GM18868 (cell line): ENCODE results near the gene RHBDL2.
"Not testable (repeated sequence)": the region's sequence is repeated elsewhere in the genome, so short reads cannot be mapped to it uniquely, and the experiment has no call there.

ENCODE experiments used
- ATAC-seq: cut with Tn5 transposase; IDR thresholded peaks from one replicate; pipeline ENCODE4 v1.9.1; 2021; ENCODE audit warnings: mild to moderate bottlenecking, moderate library complexity; ENCODE audit not compliant: unreplicated experiment

Gene RHBDL2

DNA sequence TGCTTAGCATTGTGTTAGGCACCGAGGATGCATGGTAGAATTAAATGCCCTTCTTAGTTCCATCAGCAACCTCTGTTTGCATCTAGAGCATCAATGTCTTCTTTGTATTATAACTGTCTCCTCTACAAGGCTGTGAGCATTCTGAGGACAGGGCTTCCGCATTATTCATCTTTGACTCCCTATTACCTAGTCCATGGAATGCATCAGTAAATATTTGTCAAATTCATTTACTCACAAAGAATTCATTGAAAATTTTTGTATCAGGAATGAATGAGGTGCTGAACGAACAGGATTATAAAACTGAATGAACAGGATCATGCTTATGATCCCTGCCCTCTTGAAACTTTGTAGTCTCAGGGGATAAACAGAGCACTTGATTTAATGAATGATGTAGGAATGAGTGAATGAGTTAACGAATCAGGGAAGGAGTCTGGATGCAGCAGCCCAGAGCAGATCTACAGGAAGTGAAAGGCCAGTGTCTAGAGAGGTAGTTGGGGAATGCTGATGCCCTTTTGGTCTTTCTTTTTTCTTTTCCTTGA is 2.8 kb downstream of the RHBDL2 start:
- ATAC-seq: no peak

DNA sequence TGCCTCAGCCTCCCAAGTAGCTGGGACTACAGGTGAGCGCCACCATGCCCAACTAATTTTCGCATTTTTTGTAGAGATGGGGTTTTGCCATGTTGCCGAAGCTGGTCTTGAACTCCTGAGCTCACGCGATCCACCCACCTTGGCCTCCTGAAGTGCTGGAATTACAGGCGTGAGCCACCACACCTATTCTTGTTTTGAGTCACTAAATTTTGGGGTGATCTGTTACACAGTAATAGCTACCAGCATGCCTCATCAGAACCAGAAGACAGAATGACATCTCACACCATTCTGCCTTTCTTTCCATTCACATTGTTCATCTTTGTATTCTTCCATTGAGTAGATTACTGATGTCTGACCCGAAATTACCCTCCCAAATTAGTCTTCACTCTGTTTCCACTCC is 9.1 kb downstream of the RHBDL2 start:
- ATAC-seq: no peak

DNA sequence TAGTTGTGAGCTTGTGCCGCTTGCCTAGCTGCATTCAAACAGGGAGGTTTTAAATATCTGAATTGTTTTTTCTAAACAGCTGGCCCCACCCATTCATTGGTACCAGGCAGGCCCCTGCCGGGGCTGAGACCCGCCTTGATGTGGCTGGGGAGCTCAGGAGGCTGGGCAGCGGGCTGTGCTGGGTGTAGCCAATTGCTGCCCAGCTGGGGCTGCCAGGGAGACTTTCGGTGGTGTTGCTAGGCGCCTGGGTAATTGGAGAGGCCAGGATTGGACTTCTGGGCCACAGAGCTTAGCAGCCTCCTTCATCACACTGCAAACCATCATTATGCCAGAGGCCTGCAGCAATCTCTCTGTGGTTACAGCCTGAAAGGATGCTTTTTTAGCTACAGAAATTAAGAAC is 12.2 kb downstream of the RHBDL2 start:
- no peak for ATAC-seq

DNA sequence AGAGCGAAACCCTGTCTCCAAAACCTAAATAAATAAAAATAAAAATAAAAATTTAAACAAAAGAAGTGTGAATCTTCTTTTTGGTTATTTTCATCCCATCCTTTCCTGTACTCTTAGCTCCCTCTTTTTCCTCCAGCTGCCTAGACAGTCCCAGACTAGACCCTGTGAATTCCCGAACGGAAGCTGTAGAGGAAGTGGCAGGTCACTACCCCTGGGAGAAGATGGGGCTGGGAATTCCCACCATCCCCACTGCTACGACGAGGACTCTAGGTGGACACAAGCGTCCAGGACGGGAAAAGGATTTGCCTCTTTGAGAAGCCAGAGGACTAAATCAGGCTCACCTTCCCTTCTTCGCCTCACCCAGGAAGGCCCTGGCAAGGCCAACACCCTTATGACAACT is 12.6 kb downstream of the RHBDL2 start:
- ATAC-seq: no peak

DNA sequence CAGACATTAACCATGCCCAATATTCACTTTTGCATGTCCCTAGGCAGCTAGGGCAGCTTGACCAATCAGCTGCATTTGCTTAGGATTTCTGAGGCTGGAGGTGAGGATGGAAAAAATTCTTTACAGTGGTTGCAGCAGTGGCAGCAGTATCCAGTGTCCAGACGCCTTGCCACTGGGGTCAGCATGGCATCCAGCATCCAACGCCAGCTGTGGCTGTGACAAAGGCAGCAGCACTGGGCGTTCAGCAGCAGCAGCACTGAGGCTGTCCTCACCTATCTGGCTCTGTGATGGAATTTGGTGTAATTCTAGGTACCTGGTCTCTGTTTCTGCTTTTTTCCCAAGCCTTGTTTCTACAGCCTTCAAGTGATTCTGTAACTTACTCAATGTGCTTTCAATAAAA is 15.5 kb downstream of the RHBDL2 start:
- ATAC-seq: no peak

DNA sequence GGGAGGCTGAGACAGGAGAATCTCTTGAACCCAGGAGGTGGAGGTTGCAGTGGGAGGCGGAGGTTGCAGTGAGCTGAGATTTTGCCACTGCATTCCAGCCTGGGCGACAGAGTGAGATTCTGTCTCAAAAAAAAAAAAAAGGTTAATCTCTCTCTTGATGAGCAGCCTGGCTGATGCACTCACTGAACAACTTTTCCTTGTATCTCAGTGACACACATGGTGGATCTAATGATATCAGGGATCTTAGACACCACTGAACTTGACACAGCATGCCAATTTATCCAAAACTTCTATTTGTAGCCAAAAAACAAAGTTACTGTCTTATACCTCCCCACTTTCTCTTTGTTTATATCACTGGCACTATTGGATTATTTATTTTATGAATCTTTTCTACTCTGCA is 16.2 kb downstream of the RHBDL2 start:
- ATAC-seq: no peak

DNA sequence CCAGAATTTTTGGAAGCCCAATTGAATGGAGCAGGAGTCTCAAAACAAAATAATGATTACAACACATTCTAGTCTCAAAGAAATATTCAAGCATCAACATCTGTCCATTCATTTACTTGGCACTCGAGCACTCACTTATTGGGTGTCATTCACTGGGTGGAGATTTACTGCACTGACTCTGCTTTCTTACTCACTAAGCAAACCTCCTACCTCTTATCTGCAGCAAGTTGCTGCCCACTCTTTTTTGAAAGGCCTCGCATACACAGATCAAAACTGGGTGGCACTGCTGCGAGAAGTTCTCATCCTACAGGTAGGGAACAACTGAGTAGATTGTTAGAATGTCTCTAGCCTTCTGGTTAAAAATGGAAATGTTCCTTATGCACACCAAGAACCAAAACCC is 18.0 kb downstream of the RHBDL2 start:
- no peak for ATAC-seq

DNA sequence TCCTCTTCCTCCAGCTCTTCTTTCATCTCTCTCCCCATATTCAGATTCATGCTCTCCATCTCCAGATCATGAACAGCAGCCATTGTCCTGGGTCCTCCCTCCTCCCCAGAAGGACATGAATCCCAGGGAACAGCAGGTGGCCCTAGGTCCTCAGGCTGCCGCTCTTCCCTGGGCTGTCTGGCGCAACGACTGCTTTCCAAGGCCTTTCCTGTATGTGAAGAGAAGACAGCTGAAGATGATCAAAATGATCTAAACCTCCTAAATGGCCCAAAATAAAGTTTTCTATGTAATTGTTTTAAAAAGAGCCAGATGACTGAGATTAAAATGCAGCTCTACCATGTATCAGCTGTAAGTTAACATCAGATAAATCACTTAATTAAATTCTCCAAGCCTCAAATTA is 22.5 kb downstream of the RHBDL2 start:
- no peak for ATAC-seq

DNA sequence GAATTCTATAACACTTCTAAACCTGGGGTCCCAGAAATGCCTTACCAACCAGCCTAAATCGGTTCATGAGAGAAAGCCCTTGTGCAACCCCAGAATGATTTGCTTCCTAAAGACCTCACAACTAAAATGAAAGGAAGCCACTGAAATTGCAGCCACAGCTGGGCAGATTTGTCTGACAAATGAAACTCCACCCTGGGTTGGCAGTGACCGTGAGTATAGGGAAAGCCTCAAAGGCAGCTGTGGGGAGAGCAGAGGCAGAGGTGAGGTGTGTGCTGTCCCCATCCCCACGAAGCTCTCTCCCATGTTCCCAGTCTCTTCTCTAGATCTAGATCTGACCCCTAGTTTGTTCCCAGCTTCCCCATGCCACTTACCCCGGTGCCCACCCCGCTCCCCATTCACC is 23.1 kb downstream of the RHBDL2 start:
- ATAC-seq: no peak

DNA sequence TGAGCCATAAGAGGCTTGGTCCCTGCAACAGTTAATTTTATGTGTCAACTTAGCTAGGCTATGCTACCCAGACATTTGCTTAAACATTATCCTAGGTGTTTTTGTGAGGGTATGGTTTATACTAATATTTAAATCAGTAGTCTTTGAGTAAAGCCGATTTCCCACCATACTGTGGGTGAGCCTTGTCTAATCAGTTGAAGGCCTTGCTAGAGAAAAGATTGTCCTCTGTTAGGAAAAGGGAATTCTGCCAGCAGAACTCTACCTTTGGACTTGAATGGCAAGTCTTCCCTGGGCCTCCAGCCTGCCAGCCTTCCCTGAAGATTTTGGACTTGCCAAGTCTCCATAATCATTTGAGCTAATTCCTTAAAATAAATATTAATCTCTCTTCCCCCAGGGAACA is 23.9 kb downstream of the RHBDL2 start:
- ATAC-seq: no peak

DNA sequence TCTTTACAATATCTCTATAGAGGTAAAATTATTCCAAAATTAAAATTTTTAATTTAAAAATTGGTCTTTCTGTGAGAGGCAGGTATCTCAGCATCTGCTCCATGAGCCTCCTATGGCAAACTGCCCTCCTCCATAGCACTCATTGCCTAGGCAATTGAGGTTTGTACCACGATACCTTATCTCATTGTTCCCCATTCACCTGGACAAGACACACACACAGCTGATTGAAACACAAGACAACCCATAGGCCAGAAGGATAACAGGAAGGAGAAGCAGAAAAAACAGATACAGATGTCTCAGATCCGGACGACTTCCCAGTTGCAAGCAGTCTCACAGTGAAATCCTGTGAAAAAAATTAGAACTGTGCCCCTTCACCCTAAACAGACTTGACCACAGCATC is 24.3 kb downstream of the RHBDL2 start:
- no peak for ATAC-seq

DNA sequence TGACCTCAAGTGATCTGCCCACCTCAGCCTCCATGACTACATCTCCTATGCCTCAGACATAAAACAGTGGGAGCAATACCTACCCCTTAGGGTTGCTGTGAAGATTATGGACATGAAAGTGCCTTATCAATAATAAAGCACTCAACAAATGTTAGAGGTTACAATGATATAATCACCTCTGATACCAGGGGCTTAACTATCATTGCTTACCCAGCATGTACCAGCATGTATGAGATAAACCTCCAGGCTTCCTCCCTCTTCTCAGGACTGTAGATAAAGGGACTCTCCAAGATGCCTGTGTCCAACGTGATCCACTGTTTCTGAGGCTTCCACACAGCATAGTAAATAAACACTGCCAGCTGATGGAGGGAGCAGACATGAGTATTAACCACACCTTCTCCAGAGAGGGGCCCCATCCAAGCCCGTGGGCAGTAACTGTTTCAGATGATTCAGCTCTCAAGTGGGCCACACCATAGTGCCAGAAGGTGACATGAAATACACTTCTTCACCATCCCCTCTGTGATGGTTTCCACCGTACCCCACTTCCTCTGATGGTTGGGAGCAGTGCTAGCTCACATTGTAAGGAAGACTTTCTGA is 26.2 kb downstream of the RHBDL2 start:
- no peak for ATAC-seq

DNA sequence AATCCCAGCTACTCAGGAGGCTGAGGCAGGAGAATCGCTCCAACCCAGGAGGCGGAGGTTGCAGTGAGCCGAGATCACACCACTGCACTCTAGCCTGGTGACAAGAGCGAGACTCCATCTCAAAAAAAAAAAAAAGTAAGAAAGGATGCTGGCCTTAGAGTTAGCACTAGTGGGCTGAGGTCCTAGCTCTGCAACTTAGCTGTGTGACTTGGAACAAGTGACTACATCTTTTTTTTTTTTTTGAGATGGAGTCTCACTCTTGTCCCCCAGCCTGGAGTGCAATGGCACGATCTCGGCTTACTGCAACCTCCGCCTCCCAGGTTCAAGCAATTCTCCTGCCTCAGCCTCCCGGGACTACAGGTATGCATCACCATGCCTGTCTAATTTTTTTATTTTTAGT is 26.7 kb downstream of the RHBDL2 start:
- not testable (repeated sequence) for ATAC-seq

DNA sequence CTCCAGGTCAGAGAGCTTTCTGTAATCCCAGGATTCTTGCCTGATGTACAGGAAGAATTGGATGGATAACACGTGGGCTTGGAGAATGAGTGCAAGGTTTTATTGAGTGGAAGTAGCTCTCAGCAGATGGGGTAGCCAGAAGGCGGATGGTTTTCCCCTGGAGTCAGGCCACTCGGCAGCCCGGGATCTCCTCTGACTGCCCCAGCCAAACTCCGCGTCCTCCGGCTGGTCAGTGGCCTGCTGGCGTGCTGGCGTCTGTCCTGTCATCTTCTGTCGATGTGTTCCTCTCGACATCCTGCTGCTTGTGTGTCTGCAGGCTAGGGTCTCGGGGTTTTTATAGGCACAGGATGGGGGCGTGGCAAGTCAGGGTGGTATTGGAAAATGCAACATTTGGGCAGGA is 32.8 kb downstream of the RHBDL2 start:
- ATAC-seq: no peak

DNA sequence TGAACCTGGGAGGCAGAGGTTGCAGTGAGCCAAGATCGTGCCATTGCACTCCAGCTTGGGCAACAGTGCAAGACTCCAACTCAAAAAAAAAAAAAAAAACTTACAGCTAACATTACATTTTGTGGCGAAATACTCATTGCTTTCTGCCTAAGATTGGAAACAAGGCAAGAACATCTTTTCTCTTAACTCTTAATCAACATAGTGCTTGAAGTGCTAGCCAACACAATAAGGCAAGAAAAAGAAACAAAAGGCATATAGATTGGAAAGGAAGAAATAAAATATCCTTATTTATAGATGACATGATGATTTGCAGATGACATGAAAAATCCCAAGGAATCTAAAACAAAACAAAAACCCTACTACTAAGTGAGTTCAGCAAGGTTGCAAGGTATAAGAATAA is 35.6 kb downstream of the RHBDL2 start:
- ATAC-seq: no peak

DNA sequence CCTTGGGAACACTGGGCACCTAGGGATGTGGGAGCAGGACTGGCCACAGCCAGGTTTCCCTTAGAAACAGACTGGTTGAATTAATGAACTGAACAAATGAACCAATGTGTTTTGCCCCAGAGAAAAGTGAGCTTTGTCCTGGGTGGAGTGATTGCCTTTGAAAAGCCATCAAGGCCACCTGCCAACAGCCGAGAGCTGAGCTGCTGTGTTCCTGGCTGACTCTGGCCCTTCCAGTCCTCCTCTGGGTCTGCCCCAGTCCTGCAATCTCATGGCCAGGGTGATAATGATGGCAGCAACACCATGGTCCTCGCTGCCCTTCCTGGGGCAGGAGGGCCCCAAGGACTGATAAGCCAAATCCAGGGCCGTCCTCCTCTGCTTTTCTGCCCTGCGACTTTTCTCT is 42.1 kb downstream of the RHBDL2 start:
- no peak for ATAC-seq

DNA sequence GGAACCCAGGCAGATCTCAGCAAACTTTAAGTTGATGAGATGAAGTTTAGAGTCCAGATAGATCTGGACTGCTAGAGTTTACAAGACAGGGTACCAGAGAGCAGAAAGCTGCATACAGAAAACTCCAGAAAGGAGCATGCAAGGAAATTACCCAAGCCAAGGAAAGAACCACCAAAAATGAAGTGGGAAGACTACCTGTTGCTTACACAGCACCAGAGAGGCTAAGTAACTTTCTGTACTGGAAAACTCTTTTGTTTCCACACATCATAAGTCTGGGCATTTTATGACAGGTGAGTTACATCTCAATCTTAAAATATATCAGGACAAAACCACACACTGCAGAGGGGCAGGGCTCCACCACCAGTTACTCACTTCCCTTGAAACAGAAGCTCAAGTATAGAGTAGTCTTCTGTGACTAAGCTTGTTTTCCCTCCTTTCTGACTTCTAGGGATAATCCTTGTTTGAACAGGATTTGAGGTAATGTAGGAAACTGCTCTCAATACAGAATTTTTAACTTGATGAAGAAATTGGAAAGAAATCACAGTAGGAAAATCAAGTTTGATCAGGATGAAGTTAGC is 42.9 kb downstream of the RHBDL2 start:
- no peak for ATAC-seq

DNA sequence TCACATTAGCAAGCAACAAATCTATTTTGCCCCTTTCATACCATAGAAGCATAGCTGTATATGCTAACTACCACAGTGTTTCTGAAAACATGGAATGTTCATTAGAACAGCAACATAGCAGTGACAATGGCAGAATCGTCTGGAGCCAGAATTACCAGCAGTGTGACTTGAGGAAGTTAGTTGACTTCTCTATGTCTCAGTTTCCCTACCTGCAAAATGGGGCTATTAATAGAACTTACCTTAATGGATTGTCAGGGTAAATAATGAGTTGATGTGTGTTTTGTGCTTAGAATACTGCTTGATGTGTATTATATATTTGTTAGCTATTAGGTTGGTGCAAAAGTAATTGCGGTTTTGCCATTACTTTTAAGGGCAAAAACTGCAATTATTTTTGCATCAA is 45.5 kb downstream of the RHBDL2 start:
- ATAC-seq: no peak

DNA sequence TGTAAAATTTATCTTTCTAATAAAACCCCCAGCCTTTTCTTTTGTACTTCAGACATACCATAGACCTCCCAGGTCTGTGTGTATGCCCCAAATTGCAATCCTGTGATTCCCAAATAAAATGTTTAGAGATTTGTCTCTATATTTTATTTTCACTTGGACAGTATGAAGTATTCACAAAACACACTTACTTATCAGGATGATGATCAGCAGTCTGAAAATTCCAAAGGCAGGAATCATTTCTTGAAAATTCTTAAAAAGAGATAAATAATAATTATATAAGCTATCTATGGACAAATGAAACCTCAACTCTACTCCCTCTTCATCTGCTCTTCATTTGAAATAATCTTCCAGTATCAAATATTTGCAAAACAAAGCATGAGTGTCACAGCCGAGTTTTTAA is 48.7 kb downstream of the RHBDL2 start:
- ATAC-seq: no peak

DNA sequence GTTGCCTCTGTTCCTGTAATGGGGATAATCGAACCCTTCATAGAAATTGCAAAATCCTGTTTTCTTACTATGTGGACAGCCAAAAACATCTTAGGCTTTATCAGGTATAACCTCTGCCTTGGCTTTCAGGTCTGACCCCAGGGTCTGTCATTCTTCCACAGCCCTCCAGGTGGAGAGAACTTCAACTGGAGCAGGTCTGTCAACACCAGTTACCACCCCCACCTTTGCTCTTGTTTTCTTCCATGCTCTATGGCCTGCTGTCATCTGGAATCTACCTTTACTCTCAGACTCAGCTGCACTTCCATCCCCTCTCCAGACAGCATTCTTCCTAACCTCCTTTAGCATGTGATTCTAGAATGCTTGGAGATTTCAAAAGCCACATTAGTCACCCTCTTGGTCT is 49.9 kb downstream of the RHBDL2 start:
- no peak for ATAC-seq

DNA sequence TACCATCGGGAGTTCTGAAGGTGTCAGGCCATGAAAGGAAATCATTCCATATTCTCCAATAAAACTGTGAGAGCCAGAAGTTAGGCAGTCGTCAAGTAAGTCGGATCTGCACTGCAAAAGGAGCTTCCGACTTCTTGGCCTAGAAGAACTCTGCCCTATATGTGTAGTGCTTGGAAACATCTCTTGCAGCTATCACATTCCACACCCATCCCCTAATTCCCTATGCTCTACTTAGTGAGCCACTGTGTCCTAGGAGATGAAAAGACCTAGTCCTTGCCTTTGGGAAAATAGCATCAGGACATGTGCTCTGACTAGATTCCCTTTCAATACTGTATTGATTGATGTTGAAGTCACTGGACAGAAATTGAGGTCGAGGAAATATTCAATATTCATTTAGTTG is 52.0 kb downstream of the RHBDL2 start:
- no peak for ATAC-seq

DNA sequence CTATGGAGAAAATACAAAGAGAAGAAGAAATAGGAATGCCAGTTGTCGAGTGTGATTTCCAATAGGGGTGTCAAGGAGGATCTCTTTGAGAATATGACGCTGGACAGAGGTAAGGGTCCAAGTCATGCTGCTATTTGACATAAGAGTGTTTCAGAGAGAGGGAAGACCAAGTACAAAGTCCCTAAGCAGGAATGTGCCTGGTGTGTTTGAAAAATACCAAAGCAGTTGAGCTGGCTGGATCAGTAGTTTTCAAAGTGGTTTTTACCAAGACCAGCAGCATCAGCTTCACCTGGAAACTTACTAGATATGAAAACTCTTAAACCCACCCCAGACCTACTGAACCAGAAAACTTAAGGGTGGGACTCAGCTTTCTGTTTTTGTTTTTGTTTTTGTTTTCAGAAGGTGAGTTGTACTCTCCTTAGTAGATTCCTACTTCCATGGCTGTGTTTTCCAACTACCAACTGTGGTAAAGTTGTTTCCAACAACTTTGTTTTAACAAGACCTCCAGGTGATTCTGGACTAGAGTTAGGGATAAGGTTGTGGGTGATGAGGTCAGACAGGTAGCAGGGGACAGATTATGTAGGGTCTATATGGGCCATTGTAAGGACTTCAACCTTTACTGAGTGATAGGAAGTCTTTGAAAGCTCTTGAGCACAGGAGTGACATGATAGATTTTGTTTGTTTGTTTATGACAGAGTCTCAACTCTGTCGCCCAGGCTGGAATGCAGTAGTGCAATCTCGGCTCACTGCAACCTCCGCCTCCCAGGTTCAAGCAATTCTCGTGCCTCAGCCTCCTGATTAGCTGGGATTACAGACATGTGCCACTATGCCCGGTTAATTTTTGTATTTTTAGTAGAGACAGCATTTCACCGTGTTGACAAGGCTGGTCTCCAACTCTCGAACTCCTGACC is 53.0 kb downstream of the RHBDL2 start:
- no peak for ATAC-seq
